ENCODE measurements around the gene TNFRSF11A.

Gene TNFRSF11A

GRCh38 chr18:62294073-62294472 lies 31.0 kb upstream of the TNFRSF11A start:
- H3K9ac ChIP-seq (ENCODE audit: low read length) = no peak overlapping the region
- no peaks in the 10 kb centered on the region for H3K9me3 ChIP-seq (ENCODE audit: insufficient read depth, low read length)
- H4K20me1 ChIP-seq (ENCODE audit: insufficient read depth, low read length) = peaks cover 6% of the 10 kb centered on the region; the same call in 1 of the 2 replicates
- peaks cover 24% of the 10 kb centered on the region for H3K4me1 ChIP-seq (ENCODE audit: low read length)
- H3K27ac ChIP-seq (ENCODE audit: low read length) = no peak overlapping the region
- H3K4me3 ChIP-seq (ENCODE audit: low read length) = no peak overlapping the region
- no peaks in the 10 kb centered on the region for H3K27me3 ChIP-seq (ENCODE audit: low read depth, low read length)
- TF ChIP-seq EZH2phosphoT487 (IDR thresholded peaks at IDR 0.05; ENCODE audit: low read depth) (no peak), CTCF (IDR thresholded peaks at IDR 0.05; ENCODE audit: low read depth, low read length) (no peak)
- no peaks in the 10 kb centered on the region for H3K79me2 ChIP-seq (ENCODE audit: low read length)
- H2AFZ ChIP-seq (ENCODE audit: low read depth, low read length) = no peak overlapping the region
- H3K36me3 ChIP-seq (replicated peaks; ENCODE audit: low read depth, low read length) = peaks cover 32% of the 10 kb centered on the region
- H3K4me2 ChIP-seq (ENCODE audit: low read length) = no peak overlapping the region

GRCh38 chr18:62300359-62300963 lies 24.6 kb upstream of the TNFRSF11A start:
- no peaks in the 10 kb centered on the region for H3K79me2 ChIP-seq (ENCODE audit: low read length)
- H4K20me1 ChIP-seq (ENCODE audit: insufficient read depth, low read length) = peaks cover 4% of the 10 kb centered on the region; the same call in 1 of the 2 replicates
- no peak overlapping the region for H3K27ac ChIP-seq (ENCODE audit: low read length)
- H3K4me2 ChIP-seq (ENCODE audit: low read length) = no peak overlapping the region
- no peak overlapping the region for H3K9ac ChIP-seq (ENCODE audit: low read length)
- TF ChIP-seq EZH2phosphoT487 (IDR thresholded peaks at IDR 0.05; ENCODE audit: low read depth) (no peak), CTCF (IDR thresholded peaks at IDR 0.05; ENCODE audit: low read depth, low read length) (no peak)
- H3K9me3 ChIP-seq (ENCODE audit: insufficient read depth, low read length) = no peaks in the 10 kb centered on the region
- peaks cover 29% of the 10 kb centered on the region for H3K36me3 ChIP-seq (replicated peaks; ENCODE audit: low read depth, low read length)
- H2AFZ ChIP-seq (ENCODE audit: low read depth, low read length) = no peak overlapping the region
- peaks cover 14% of the 10 kb centered on the region for H3K4me1 ChIP-seq (ENCODE audit: low read length)
- H3K4me3 ChIP-seq (ENCODE audit: low read length) = no peak overlapping the region
- no peaks in the 10 kb centered on the region for H3K27me3 ChIP-seq (ENCODE audit: low read depth, low read length)

GRCh38 chr18:62301322-62301721 lies 23.8 kb upstream of the TNFRSF11A start:
- Histone ChIP-seq H3K4me3 (ENCODE audit: low read length) (no peak overlapping the region), H3K9ac (ENCODE audit: low read length) (no peak overlapping the region), H3K27me3 (ENCODE audit: low read depth, low read length) (no peaks in the 10 kb centered on the region), H3K79me2 (ENCODE audit: low read length) (no peaks in the 10 kb centered on the region), H3K4me2 (ENCODE audit: low read length) (no peak overlapping the region), H4K20me1 (ENCODE audit: insufficient read depth, low read length) (peaks cover 4% of the 10 kb centered on the region; the same call in 1 of the 2 replicates), H2AFZ (ENCODE audit: low read depth, low read length) (no peak overlapping the region), H3K36me3 (replicated peaks; ENCODE audit: low read depth, low read length) (peaks cover 29% of the 10 kb centered on the region), H3K4me1 (ENCODE audit: low read length) (peaks cover 8% of the 10 kb centered on the region), H3K9me3 (ENCODE audit: insufficient read depth, low read length) (no peaks in the 10 kb centered on the region), H3K27ac (ENCODE audit: low read length) (no peak overlapping the region)
- TF ChIP-seq EZH2phosphoT487 (IDR thresholded peaks at IDR 0.05; ENCODE audit: low read depth) (no peak), CTCF (IDR thresholded peaks at IDR 0.05; ENCODE audit: low read depth, low read length) (no peak)

- Histone ChIP-seq H3K79me2 (ENCODE audit: low read length) (no peaks in the 10 kb centered on the region), H3K9ac (ENCODE audit: low read length) (no peak overlapping the region), H4K20me1 (ENCODE audit: insufficient read depth, low read length) (no peaks in the 10 kb centered on the region), H3K4me3 (ENCODE audit: low read length) (no peak overlapping the region), H3K4me2 (ENCODE audit: low read length) (no peak overlapping the region), H3K27ac (ENCODE audit: low read length) (no peak overlapping the region), H3K27me3 (ENCODE audit: low read depth, low read length) (no peaks in the 10 kb centered on the region), H3K9me3 (ENCODE audit: insufficient read depth, low read length) (no peaks in the 10 kb centered on the region), H3K4me1 (ENCODE audit: low read length) (peaks cover 9% of the 10 kb centered on the region), H2AFZ (ENCODE audit: low read depth, low read length) (no peak overlapping the region), H3K36me3 (replicated peaks; ENCODE audit: low read depth, low read length) (peaks cover 9% of the 10 kb centered on the region)
- TF ChIP-seq CTCF (IDR thresholded peaks at IDR 0.05; ENCODE audit: low read depth, low read length) (no peak), EZH2phosphoT487 (IDR thresholded peaks at IDR 0.05; ENCODE audit: low read depth) (no peak)
These were observed 12.3 kb upstream of the TNFRSF11A start for GRCh38 chr18:62312851-62313250.

Measured in OCI-LY3 (cell line).